Peyer's patch (tissue), 4 donors: Measurements from ENCODE around the gene CDH23. TPM values are rescaled to one million over a fixed set of nuclear protein-coding genes. Genes with fewer than 3 reads are reported as not detected.
A peak's percentile ranks its signal among the peaks of the same experiment; 100 is the strongest.

Source experiments
- DNase-seq, 3 donors: peaks; one replicate each; pipeline ENCODE4 v3.0.0-alpha.2; 2017 to 2019
- H3K27ac ChIP-seq, 4 donors: fragments of 200-600 bp; sonication (generic); one replicate each; pipeline ENCODE4 v1.5.1; 2016 to 2019
- H3K27me3 ChIP-seq, 2 donors: fragments of 200-600 bp; sonication (generic); one replicate each; pipeline ENCODE4 v1.5.1; 2019
- H3K36me3 ChIP-seq, 3 donors: fragments of 200-600 bp; sonication (generic); one replicate each; pipeline ENCODE4 v1.5.1; 2016 to 2019
- H3K4me1 ChIP-seq, 4 donors: fragments of 200-600 bp; sonication (generic); one replicate each; pipeline ENCODE4 v1.5.1; 2016 to 2019
- H3K4me3 ChIP-seq, 4 donors: fragments of 200-600 bp; sonication (generic); 1 replicate in 3 of 4; 2 replicates in 1 of 4; pipeline ENCODE4 v1.5.1; 2016 to 2019; ENCODE audit warnings: mild to moderate bottlenecking in 1 of 4
- H3K9me3 ChIP-seq, 4 donors: fragments of 200-600 bp; sonication (generic); one replicate each; pipeline ENCODE4 v1.5.1; 2016 to 2019; ENCODE audit warnings: mild to moderate bottlenecking in 1 of 4
- CTCF ChIP-seq, 6 experiments: fragments of 450-650 bp in 4 of 6; fragments of 200-600 bp in 2 of 6; sonication (generic) in 1 of 6; IDR thresholded peaks; one replicate each; pipeline ENCODE4 v1.5.1; 2017 to 2019; ENCODE audit warnings: antibody characterized with exemption in 6 of 6, mild to moderate bottlenecking in 3 of 6, moderate library complexity in 1 of 6
- POLR2A ChIP-seq, 2 donors: fragments of 450-650 bp; IDR thresholded peaks; one replicate each; pipeline ENCODE4 v1.5.1; 2017; ENCODE audit warnings: antibody characterized with exemption in 2 of 2, mild to moderate bottlenecking in 2 of 2, moderate library complexity in 2 of 2
- total RNA-seq, 4 donors: library from RNA; depleted of rRNA; stranded (reverse); fragments of >200 nt; gene quantifications; one replicate each; pipeline ENCODE4 v1.1.0, GENCODE V29; 2016

Gene CDH23
- total RNA-seq, 4 donors from 2014 or later = 3.2 to 9.9 (median 5.4) TPM

- no peaks in the 10 kb centered on the region for H3K27me3 ChIP-seq
- H3K4me3 ChIP-seq = no peak overlapping the region
- no peak for DNase-seq
- H3K36me3 ChIP-seq = peaks cover 0 to 43% (median 2%) of the 10 kb centered on the region in 3 donors
- peak overlapping the region; percentile 81 to 93 (median 88) for H3K27ac ChIP-seq
- H3K4me1 ChIP-seq = peaks cover 9 to 75% (median 55%) of the 10 kb centered on the region in 4 donors
- TF ChIP-seq CTCF (IDR thresholded peaks at IDR 0.05) (no peak), POLR2A (IDR thresholded peaks at IDR 0.05) (no peak)
- H3K9me3 ChIP-seq = no peaks in the 10 kb centered on the region
Observed at GRCh38 chr10:71755179-71755879, 358.6 kb downstream of the CDH23 start.

- Histone ChIP-seq H3K4me3 (peak overlapping the region in 1 of 4 donors; percentile 4), H3K36me3 (peaks cover 0 to 43% (median 0%) of the 10 kb centered on the region in 3 donors), H3K9me3 (no peaks in the 10 kb centered on the region), H3K27ac (peak overlapping the region; percentile 81 to 93 (median 88)), H3K4me1 (peaks cover 9 to 78% (median 52%) of the 10 kb centered on the region in 4 donors), H3K27me3 (no peaks in the 10 kb centered on the region)
- TF ChIP-seq POLR2A (IDR thresholded peaks at IDR 0.05) = no peak
- no peak for TF ChIP-seq CTCF (IDR thresholded peaks at IDR 0.05)
- no peak for DNase-seq
Observed at GRCh38 chr10:71756311-71757191, 359.8 kb downstream of the CDH23 start.

GRCh38 chr10:71757399-71757922, 360.7 kb downstream of the CDH23 start:
- Histone ChIP-seq H3K4me3 (peak overlapping the region in 1 of 4 donors; percentile 4), H3K27me3 (no peaks in the 10 kb centered on the region), H3K36me3 (peaks cover 0 to 41% (median 0%) of the 10 kb centered on the region in 3 donors), H3K9me3 (no peaks in the 10 kb centered on the region), H3K27ac (peak overlapping the region; percentile 81 to 93 (median 88)), H3K4me1 (peaks cover 9 to 76% (median 44%) of the 10 kb centered on the region in 4 donors)
- DNase-seq = peak in 2 of 3 donors; percentile 80 to 87
- TF ChIP-seq POLR2A (IDR thresholded peaks at IDR 0.05) (peak; percentile 37 to 76), CTCF (IDR thresholded peaks at IDR 0.05) (no peak)

GRCh38 chr10:71761105-71761511, 364.4 kb downstream of the CDH23 start:
- Histone ChIP-seq H3K4me1 (peaks cover 5 to 68% (median 22%) of the 10 kb centered on the region in 4 donors), H3K4me3 (no peak overlapping the region), H3K27me3 (no peaks in the 10 kb centered on the region), H3K27ac (peak overlapping the region in 2 of 4 donors; percentile 38 to 54), H3K9me3 (no peaks in the 10 kb centered on the region), H3K36me3 (peaks cover 0 to 34% (median 0%) of the 10 kb centered on the region in 3 donors)
- no peak for TF ChIP-seq POLR2A (IDR thresholded peaks at IDR 0.05)
- TF ChIP-seq CTCF (IDR thresholded peaks at IDR 0.05) = no peak
- DNase-seq = no peak

- Histone ChIP-seq H3K36me3 (peaks cover 0 to 34% (median 0%) of the 10 kb centered on the region in 3 donors), H3K4me1 (peaks cover 10 to 68% (median 26%) of the 10 kb centered on the region in 4 donors), H3K27me3 (no peaks in the 10 kb centered on the region), H3K4me3 (no peak overlapping the region), H3K27ac (peak overlapping the region in 2 of 4 donors; percentile 38 to 54), H3K9me3 (no peaks in the 10 kb centered on the region)
- no peak for DNase-seq
- TF ChIP-seq CTCF (IDR thresholded peaks at IDR 0.05) (no peak), POLR2A (IDR thresholded peaks at IDR 0.05) (no peak)
Observed at GRCh38 chr10:71761541-71762113, 364.9 kb downstream of the CDH23 start.
